ENCODE results near the gene RASGRF1. TPM values are rescaled to one million over a fixed set of nuclear protein-coding genes. Genes with fewer than 3 reads are reported as not detected.

Gene RASGRF1
- total RNA-seq, 1 donor from 2014 or later, result 0.48 TPM

DNA sequence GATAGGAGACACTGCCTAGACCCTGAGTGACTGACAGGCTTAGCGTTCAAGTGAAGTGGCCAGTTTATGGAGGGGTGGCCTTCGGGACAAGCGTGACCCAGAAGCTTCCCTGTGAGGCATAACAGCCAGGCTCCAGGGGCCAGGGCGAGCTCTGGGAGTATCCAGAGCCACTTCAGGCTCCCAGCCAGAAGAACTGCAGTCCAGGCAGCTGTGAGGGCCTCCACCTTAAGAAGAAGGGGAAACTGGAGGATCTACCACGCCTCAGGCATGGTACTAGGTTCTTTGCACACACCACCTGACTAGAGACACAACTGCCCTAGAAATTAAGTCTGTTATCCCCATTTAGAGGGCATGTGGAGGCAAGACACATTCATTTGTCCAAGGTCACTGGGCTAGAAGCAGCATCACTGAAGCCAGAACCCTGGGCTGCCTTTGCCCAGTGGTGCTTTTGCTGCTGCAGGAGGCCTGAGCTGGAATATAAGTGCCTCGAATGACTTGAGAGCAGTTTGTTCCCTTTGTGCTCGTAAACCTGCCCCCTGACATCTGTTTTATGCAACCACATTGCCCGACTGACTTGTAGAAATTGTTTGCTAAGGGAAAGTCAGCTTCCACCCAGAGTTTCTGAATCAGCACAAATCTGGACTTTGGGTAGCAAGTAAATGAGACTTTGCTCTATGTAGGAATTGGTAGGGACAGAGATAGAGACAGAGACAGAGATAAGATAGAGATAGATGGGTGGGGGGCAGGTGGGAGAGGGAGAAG is 23.3 kb downstream of the RASGRF1 start:
- H3K27ac Mint-ChIP-seq (ENCODE audit: unreplicated experiment), result no peak overlapping the region
- TF ChIP-seq CTCF (IDR thresholded peaks at IDR 0.05), result no peak
- no peak overlapping the region for H3K4me3 Mint-ChIP-seq (ENCODE audit: unreplicated experiment)
- H3K27me3 Mint-ChIP-seq (ENCODE audit: unreplicated experiment), result peaks cover 26% of the 10 kb centered on the region
- H3K36me3 Mint-ChIP-seq (ENCODE audit: unreplicated experiment), result no peaks in the 10 kb centered on the region
- H3K4me1 Mint-ChIP-seq (ENCODE audit: unreplicated experiment), result no peaks in the 10 kb centered on the region
- no peaks in the 10 kb centered on the region for H3K9me3 Mint-ChIP-seq (ENCODE audit: unreplicated experiment)
- no peak for DNase-seq (ENCODE audit: extremely low spot score, unreplicated experiment)

- H3K27ac Mint-ChIP-seq (ENCODE audit: unreplicated experiment), result no peak overlapping the region
- H3K4me1 Mint-ChIP-seq (ENCODE audit: unreplicated experiment), result no peaks in the 10 kb centered on the region
- no peak for DNase-seq (ENCODE audit: extremely low spot score, unreplicated experiment)
- peaks cover 32% of the 10 kb centered on the region for H3K27me3 Mint-ChIP-seq (ENCODE audit: unreplicated experiment)
- H3K36me3 Mint-ChIP-seq (ENCODE audit: unreplicated experiment), result no peaks in the 10 kb centered on the region
- no peak overlapping the region for H3K4me3 Mint-ChIP-seq (ENCODE audit: unreplicated experiment)
- no peak for TF ChIP-seq CTCF (IDR thresholded peaks at IDR 0.05)
- no peaks in the 10 kb centered on the region for H3K9me3 Mint-ChIP-seq (ENCODE audit: unreplicated experiment)
These were observed 24.0 kb downstream of the RASGRF1 start for GRCh38 chr15:79066391-79067071.

DNA sequence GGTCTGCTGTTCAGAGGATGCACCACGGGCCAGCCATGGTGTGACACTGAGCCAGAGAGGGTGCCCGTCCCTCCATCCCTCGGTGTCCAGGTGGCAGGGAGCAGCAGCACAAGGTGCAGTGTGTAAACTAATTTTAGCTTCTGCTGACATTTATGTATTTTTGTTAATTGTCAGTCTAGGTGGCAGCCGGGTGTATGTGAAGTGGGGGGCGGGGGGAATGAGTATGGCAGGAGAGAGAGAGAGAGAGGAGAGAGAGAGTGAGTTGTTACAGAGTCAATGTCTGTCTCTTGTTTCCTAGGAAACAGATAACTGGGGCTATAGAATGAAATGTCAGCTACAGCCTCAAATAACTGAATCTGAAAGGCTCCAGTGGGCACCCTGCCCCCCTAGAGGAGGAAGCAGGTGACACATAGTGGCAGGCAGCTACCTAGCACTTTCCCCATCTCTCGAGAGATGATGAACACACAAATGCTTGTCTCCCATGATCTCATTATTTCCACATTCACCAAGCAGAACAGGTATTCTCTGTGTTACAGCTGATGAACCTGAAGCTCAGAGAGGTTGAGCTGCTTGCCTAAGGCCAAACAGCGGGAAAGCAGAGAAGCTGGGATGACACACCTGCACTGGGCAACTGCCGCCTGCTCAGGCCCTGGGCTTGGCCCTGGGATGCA is 24.7 kb downstream of the RASGRF1 start:
- no peak for DNase-seq (ENCODE audit: extremely low spot score, unreplicated experiment)
- Mint-ChIP-seq H3K9me3 (ENCODE audit: unreplicated experiment) (no peaks in the 10 kb centered on the region), H3K4me3 (ENCODE audit: unreplicated experiment) (no peak overlapping the region), H3K36me3 (ENCODE audit: unreplicated experiment) (no peaks in the 10 kb centered on the region), H3K27me3 (ENCODE audit: unreplicated experiment) (peaks cover 37% of the 10 kb centered on the region), H3K27ac (ENCODE audit: unreplicated experiment) (no peak overlapping the region), H3K4me1 (ENCODE audit: unreplicated experiment) (no peaks in the 10 kb centered on the region)
- no peak for TF ChIP-seq CTCF (IDR thresholded peaks at IDR 0.05)

DNA sequence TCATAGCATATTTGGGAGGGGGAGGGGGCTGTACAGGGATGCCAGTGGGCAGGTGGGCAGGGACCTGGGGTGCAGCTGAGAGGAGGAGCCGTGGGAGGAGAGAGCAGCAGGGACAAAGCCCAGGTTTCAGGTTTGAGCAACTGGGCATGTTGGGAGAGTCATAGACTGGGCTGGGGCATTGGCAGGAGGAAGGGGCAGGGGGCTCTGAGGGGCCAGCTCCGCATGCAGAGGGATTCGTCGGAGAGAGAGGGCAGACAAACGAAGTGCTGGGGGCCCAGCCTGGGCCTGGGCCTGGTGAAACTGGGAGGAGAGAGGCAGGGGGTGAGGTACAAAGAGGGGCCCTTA is 25.2 kb downstream of the RASGRF1 start:
- H3K27ac Mint-ChIP-seq (ENCODE audit: unreplicated experiment), result no peak overlapping the region
- no peaks in the 10 kb centered on the region for H3K9me3 Mint-ChIP-seq (ENCODE audit: unreplicated experiment)
- H3K4me1 Mint-ChIP-seq (ENCODE audit: unreplicated experiment), result no peaks in the 10 kb centered on the region
- H3K27me3 Mint-ChIP-seq (ENCODE audit: unreplicated experiment), result peaks cover 39% of the 10 kb centered on the region
- no peak for TF ChIP-seq CTCF (IDR thresholded peaks at IDR 0.05)
- DNase-seq (ENCODE audit: extremely low spot score, unreplicated experiment), result no peak
- no peak overlapping the region for H3K4me3 Mint-ChIP-seq (ENCODE audit: unreplicated experiment)
- no peaks in the 10 kb centered on the region for H3K36me3 Mint-ChIP-seq (ENCODE audit: unreplicated experiment)

GRCh38 chr15:79064496-79064895 is 26.1 kb downstream of the RASGRF1 start:
- no peaks in the 10 kb centered on the region for H3K9me3 Mint-ChIP-seq (ENCODE audit: unreplicated experiment)
- no peak overlapping the region for H3K4me3 Mint-ChIP-seq (ENCODE audit: unreplicated experiment)
- no peaks in the 10 kb centered on the region for H3K4me1 Mint-ChIP-seq (ENCODE audit: unreplicated experiment)
- no peaks in the 10 kb centered on the region for H3K36me3 Mint-ChIP-seq (ENCODE audit: unreplicated experiment)
- DNase-seq (ENCODE audit: extremely low spot score, unreplicated experiment), result no peak
- peaks cover 37% of the 10 kb centered on the region for H3K27me3 Mint-ChIP-seq (ENCODE audit: unreplicated experiment)
- H3K27ac Mint-ChIP-seq (ENCODE audit: unreplicated experiment), result no peak overlapping the region
- no peak for TF ChIP-seq CTCF (IDR thresholded peaks at IDR 0.05)
